IMR-90 (cell line): ENCODE measurements around the gene PCSK2.

ENCODE experiments used
- BHLHE40 ChIP-seq: fragments of 150-350 bp; IDR thresholded peaks from 2 replicates; pipeline ENCODE4 v1.6.1; 2016; ENCODE audit warnings: mild to moderate bottlenecking, low read depth, low read length
- CHD1 ChIP-seq: IDR thresholded peaks from 2 replicates; pipeline ENCODE4 v1.6.1; 2012; ENCODE audit warnings: low read depth, low read length, improper control_type of control experiment
- MAFK ChIP-seq: IDR thresholded peaks from 2 replicates; pipeline ENCODE4 v1.6.1; 2012; ENCODE audit warnings: low read depth, low read length, improper control_type of control experiment
- MAZ ChIP-seq: IDR thresholded peaks from 2 replicates; pipeline ENCODE4 v1.6.1; 2012; ENCODE audit warnings: low read depth, mild to moderate bottlenecking, low read length, improper control_type of control experiment, moderate library complexity, borderline replicate concordance
- MXI1 ChIP-seq: IDR thresholded peaks from 2 replicates; pipeline ENCODE4 v1.6.1; 2012; ENCODE audit warnings: low read depth, mild to moderate bottlenecking, low read length, moderate library complexity, borderline replicate concordance
- NFE2L2 ChIP-seq: fragments of 150-350 bp; IDR thresholded peaks from 2 replicates; pipeline ENCODE4 v1.6.1; 2016; ENCODE audit warnings: low read depth, mild to moderate bottlenecking, low read length
- POLR2A ChIP-seq: IDR thresholded peaks from 2 replicates; pipeline ENCODE4 v1.6.1; 2012; ENCODE audit warnings: mild to moderate bottlenecking, low read depth, low read length
- RAD21 ChIP-seq: IDR thresholded peaks from 2 replicates; pipeline ENCODE4 v1.6.1; 2012; ENCODE audit warnings: low read length, improper control_type of control experiment
- RCOR1 ChIP-seq: IDR thresholded peaks from 2 replicates; pipeline ENCODE4 v1.6.1; 2012; ENCODE audit warnings: mild to moderate bottlenecking, low read length, improper control_type of control experiment; ENCODE audit not compliant: insufficient replicate concordance
- RFX5 ChIP-seq: IDR thresholded peaks from 2 replicates; pipeline ENCODE4 v1.8.0; 2012; ENCODE audit warnings: low read depth, mild to moderate bottlenecking, low read length, moderate library complexity
- SMC3 ChIP-seq: fragments of 150-350 bp; IDR thresholded peaks from 2 replicates; pipeline ENCODE4 v1.6.1; 2016; ENCODE audit warnings: low read depth, mild to moderate bottlenecking, antibody characterized with exemption, low read length, moderate library complexity
- TF ChIP-seq, protein P1 (sequence below): conservative IDR thresholded peaks from 2 replicates; pipeline ENCODE4 v1.5.1; 2012; ENCODE audit warnings: mild to moderate bottlenecking, low read depth, low read length, improper control_type of control experiment
- TF ChIP-seq, protein P2 (sequence below): fragments of 150-350 bp; IDR thresholded peaks from 2 replicates; pipeline ENCODE4 v1.6.1; 2016; ENCODE audit warnings: low read depth, mild to moderate bottlenecking, low read length, moderate library complexity, borderline replicate concordance
- TF ChIP-seq, protein P3 (sequence below): fragments of 150-350 bp; IDR thresholded peaks from 2 replicates; pipeline ENCODE4 v1.6.1; 2017; ENCODE audit warnings: mild to moderate bottlenecking, antibody characterized with exemption, low read length, low read depth

DNA sequence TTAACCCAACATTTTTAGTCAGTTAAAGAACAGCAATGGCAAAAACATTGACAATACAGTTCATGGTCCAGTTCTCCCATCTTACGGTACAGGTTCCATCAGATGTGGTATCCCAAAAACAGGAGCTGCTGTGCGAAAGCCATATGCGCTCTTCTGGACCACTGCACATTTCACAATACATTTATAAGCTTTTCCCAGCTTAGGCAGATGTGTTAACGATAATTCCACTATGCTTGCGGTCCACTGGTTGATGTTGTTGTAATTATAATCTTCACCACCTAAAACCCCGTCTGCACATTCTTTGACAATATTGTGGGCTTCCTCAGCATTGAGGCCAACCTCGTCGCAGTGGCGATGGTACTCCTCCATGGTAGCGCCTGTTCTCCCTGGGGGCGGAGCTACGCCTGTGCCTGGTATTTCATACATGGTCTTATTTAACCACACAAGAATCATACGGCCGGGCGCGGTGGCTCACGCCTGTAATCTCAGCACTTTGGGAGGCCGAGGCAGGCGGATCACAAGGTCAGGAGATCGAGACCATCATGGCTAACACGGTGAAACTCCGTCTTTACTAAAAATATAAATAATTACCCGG is 252.3 kb downstream of the PCSK2 start:
- TF ChIP-seq, protein P1, sequence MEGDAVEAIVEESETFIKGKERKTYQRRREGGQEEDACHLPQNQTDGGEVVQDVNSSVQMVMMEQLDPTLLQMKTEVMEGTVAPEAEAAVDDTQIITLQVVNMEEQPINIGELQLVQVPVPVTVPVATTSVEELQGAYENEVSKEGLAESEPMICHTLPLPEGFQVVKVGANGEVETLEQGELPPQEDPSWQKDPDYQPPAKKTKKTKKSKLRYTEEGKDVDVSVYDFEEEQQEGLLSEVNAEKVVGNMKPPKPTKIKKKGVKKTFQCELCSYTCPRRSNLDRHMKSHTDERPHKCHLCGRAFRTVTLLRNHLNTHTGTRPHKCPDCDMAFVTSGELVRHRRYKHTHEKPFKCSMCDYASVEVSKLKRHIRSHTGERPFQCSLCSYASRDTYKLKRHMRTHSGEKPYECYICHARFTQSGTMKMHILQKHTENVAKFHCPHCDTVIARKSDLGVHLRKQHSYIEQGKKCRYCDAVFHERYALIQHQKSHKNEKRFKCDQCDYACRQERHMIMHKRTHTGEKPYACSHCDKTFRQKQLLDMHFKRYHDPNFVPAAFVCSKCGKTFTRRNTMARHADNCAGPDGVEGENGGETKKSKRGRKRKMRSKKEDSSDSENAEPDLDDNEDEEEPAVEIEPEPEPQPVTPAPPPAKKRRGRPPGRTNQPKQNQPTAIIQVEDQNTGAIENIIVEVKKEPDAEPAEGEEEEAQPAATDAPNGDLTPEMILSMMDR: no peak
- TF ChIP-seq BHLHE40: no peak
- TF ChIP-seq, protein P2, sequence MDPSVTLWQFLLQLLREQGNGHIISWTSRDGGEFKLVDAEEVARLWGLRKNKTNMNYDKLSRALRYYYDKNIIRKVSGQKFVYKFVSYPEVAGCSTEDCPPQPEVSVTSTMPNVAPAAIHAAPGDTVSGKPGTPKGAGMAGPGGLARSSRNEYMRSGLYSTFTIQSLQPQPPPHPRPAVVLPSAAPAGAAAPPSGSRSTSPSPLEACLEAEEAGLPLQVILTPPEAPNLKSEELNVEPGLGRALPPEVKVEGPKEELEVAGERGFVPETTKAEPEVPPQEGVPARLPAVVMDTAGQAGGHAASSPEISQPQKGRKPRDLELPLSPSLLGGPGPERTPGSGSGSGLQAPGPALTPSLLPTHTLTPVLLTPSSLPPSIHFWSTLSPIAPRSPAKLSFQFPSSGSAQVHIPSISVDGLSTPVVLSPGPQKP: no peak
- no peak for TF ChIP-seq MAFK
- no peak for TF ChIP-seq SMC3
- TF ChIP-seq NFE2L2: no peak
- TF ChIP-seq POLR2A: no peak
- TF ChIP-seq, protein P3, sequence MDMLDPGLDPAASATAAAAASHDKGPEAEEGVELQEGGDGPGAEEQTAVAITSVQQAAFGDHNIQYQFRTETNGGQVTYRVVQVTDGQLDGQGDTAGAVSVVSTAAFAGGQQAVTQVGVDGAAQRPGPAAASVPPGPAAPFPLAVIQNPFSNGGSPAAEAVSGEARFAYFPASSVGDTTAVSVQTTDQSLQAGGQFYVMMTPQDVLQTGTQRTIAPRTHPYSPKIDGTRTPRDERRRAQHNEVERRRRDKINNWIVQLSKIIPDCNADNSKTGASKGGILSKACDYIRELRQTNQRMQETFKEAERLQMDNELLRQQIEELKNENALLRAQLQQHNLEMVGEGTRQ: no peak
- no peak for TF ChIP-seq MAZ
- no peak for TF ChIP-seq RAD21
- no peak for TF ChIP-seq MXI1
- TF ChIP-seq CHD1: no peak
- no peak for TF ChIP-seq RFX5
- TF ChIP-seq RCOR1: no peak
